A673 (cell line): ENCODE data around the gene CTF1. TPM values are rescaled to one million over a fixed set of nuclear protein-coding genes. Genes with fewer than 3 reads are reported as not detected.

Experiments
- BruUV-seq: library from RNA; stranded (reverse); fragments of 400-500 nt; replicated peaks from 2 replicates; lab custom pipeline; 2021; lab: Mats Ljungman, UMichigan
- CTCF ChIA-PET: fragments of 300-600 bp; sonication (Branson Sonifier 250); formaldehyde crosslinking; loops from one replicate; lab custom pipeline; 2022; ENCODE audit warnings: antibody characterized with exemption; lab: Charles Lee
- POLR2A ChIA-PET: fragments of 300-600 bp; sonication (Branson Sonifier 250); formaldehyde crosslinking; loops from one replicate; lab custom pipeline; 2022; ENCODE audit warnings: antibody characterized with exemption; ENCODE audit not compliant: low non-redundant PET; lab: Charles Lee
- DNase-seq: peaks from one replicate; pipeline ENCODE4 v3.0.0-alpha.2; 2015; ENCODE audit warnings: low spot score
- H3K27ac ChIP-seq: fragments of 200-600 bp; sonication (generic); 2 replicates; pipeline ENCODE4 v1.5.1; 2016; ENCODE audit warnings: mixed run types, low read depth, mild to moderate bottlenecking, mixed read lengths, antibody characterized with exemption, low read length; ENCODE audit not compliant: poor library complexity, severe bottlenecking
- H3K27me3 ChIP-seq: fragments of 200-600 bp; sonication (generic); replicated peaks from 2 replicates; pipeline ENCODE4 v1.6.1; 2017; ENCODE audit warnings: mixed run types, low read depth, mild to moderate bottlenecking, mixed read lengths, antibody characterized with exemption, low read length; ENCODE audit not compliant: insufficient read depth, poor library complexity
- H3K36me3 ChIP-seq: fragments of 200-600 bp; sonication (generic); 2 replicates; pipeline ENCODE4 v1.6.1; 2016; ENCODE audit warnings: mixed run types, mild to moderate bottlenecking, mixed read lengths, antibody characterized with exemption, low read length; ENCODE audit not compliant: insufficient read depth, poor library complexity, severe bottlenecking
- H3K4me1 ChIP-seq: fragments of 200-600 bp; sonication (generic); 2 replicates; pipeline ENCODE4 v1.6.1; 2017; ENCODE audit warnings: mixed run types, mild to moderate bottlenecking, mixed read lengths, antibody characterized with exemption, low read length; ENCODE audit not compliant: insufficient read depth, poor library complexity, severe bottlenecking
- H3K4me3 ChIP-seq: fragments of 200-600 bp; sonication (generic); 2 replicates; pipeline ENCODE4 v1.5.1; 2016; ENCODE audit warnings: low read depth, mixed run types, mild to moderate bottlenecking, mixed read lengths, low read length; ENCODE audit not compliant: poor library complexity, severe bottlenecking
- H3K9me3 ChIP-seq: fragments of 200-600 bp; sonication (generic); 2 replicates; pipeline ENCODE4 v1.6.1; 2016; ENCODE audit warnings: mixed run types, low read depth, mild to moderate bottlenecking, mixed read lengths, antibody characterized with exemption, low read length; ENCODE audit not compliant: poor library complexity, severe bottlenecking
- CTCF ChIP-seq: fragments of 300-800, 200-600 bp; sonication (generic); conservative IDR thresholded peaks from 2 replicates; pipeline ENCODE4 v1.5.1; 2017; ENCODE audit warnings: low read depth, mild to moderate bottlenecking, antibody characterized with exemption, low read length, moderate library complexity, mixed read lengths
- EZH2 ChIP-seq: fragments of 200-600 bp; sonication (generic); IDR thresholded peaks from 2 replicates; pipeline ENCODE4 v1.6.1; 2017; ENCODE audit warnings: borderline replicate concordance, low read depth, mild to moderate bottlenecking, mixed read lengths, antibody characterized with exemption, low read length; ENCODE audit not compliant: poor library complexity, severe bottlenecking
- intact Hi-C: fragments of 100-400 bp; cut with micrococcal nuclease; formaldehyde crosslinking; loops from one replicate; pipeline ENCODE4 v1.10.0; 2022; ENCODE audit not compliant: unreplicated experiment
- total RNA-seq: library from RNA; stranded (reverse); gene quantifications from 2 replicates; pipeline ENCODE4 v1.2.3, GENCODE V29; 2021

CTF1 gene
- total RNA-seq, 1 experiment from 2014 or later, result 1.4 TPM

GRCh38 chr16:30948667-30949649 lies 52.5 kb downstream of the CTF1 start, which contains the start of gene ORAI3:
Gene ORAI3, plus strand, starts transcription at chr16:30949068. Its CDS starts 222 bp downstream, at chr16:30949290.
- Histone ChIP-seq H3K36me3 (peaks cover 12% of the 10 kb centered on the region), H3K9me3 (no peaks in the 10 kb centered on the region)
- POLR2A ChIA-PET, result no interaction called here

DNA sequence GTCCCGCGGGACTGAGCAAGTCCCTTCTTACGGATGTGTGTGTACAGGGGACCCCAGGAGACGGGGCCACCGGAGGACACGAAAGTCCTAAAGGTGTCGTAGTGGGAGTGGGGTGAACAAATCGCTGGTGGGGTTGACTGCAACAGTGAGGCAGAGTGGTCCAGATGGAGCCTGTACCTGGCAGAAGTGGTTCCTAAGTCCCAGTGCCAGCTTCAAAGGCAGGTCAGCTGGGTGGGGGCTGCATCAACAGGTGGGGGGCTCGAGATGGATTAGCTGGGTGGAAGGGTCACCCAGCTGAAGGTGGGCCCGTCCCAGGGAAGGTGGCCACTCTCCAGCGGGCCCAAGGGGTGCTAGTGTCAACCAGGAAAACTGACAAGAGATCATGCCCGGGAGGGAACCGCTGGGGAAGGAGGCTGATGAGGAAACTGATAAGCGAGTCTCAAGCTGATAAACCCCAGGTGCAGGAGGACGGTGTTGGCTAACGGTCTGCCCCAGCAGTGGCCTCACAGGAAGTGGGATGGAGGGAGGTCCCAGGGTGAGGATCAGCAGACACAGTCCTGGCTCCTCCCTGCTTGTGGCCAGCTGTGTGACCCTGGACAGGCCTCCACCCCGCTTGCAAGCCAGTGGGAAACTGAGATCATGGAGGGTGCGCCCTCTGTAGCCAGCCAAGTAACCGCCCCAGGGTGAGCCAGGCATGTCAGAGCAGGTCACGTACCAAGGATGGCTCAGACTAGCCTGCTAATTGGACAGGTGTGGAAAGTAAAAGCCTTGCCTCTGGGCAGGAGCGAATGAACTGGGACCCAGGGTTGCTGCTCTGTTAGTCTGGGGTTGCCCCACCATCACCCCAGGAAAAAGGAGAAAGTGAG lies 53.5 kb downstream of the CTF1 start:
- intact Hi-C loops, result loop anchor here (10.0 kb wide), 3 partner anchors 145 to 915 kb away; partner anchors contain the start of gene VKORC1
- CTCF ChIA-PET, result interaction anchor here (0.5 kb wide), 1 partner anchor 192 kb away, joined by 3 read pairs; no protein-coding TSS in a partner anchor
- no peaks in the 10 kb centered on the region for H3K27me3 ChIP-seq
- peaks cover 7% of the 10 kb centered on the region for H3K4me1 ChIP-seq
- peak overlapping the region; percentile 87 for H3K4me3 ChIP-seq
- H3K9me3 ChIP-seq, result no peaks in the 10 kb centered on the region
- BruUV-seq, result no TSS peak
- no peak overlapping the region for H3K27ac ChIP-seq
- DNase-seq, result no peak
- POLR2A ChIA-PET, result no interaction called here
- no peak for TF ChIP-seq CTCF
- no peak for TF ChIP-seq EZH2
- peaks cover 4% of the 10 kb centered on the region for H3K36me3 ChIP-seq

More at GRCh38 chr16:30948667-30949649, 52.5 kb downstream of the CTF1 start, which contains the start of gene ORAI3:
- H3K27me3 ChIP-seq, result no peaks in the 10 kb centered on the region
- peak within 1 kb of the TSS; percentile 77 for H3K27ac ChIP-seq
- TF ChIP-seq EZH2, result no peak
- no peak for TF ChIP-seq CTCF
- DNase-seq, result peak; percentile 64
- intact Hi-C loops, result no loop called here
- BruUV-seq, result no TSS peak
- H3K4me3 ChIP-seq, result peak within 1 kb of the TSS; percentile 87
- CTCF ChIA-PET, result interaction anchor here (0.5 kb wide), 1 partner anchor 193 kb away, joined by 3 read pairs; no protein-coding TSS in a partner anchor
- H3K4me1 ChIP-seq, result peaks cover 7% of the 10 kb centered on the region

- Histone ChIP-seq H3K4me3 (no peak overlapping the region), H3K9me3 (no peaks in the 10 kb centered on the region), H3K36me3 (peaks cover 4% of the 10 kb centered on the region), H3K4me1 (peaks cover 7% of the 10 kb centered on the region), H3K27ac (no peak overlapping the region), H3K27me3 (no peaks in the 10 kb centered on the region)
- TF ChIP-seq EZH2 (no peak), CTCF (no peak)
- intact Hi-C loops, result loop anchor here (10.0 kb wide), 3 partner anchors 144 to 914 kb away; partner anchors contain the start of gene VKORC1
- no peak for DNase-seq
- POLR2A ChIA-PET, result no interaction called here
- no TSS peak for BruUV-seq
- CTCF ChIA-PET, result no interaction called here
Measured at GRCh38 chr16:30950516-30951065, 54.2 kb downstream of the CTF1 start.
